Measurements from ENCODE around the gene RNASET2.
"Not testable (repeated sequence)": the region's sequence is repeated elsewhere in the genome, so short reads cannot be mapped to it uniquely, and the experiment has no call there.

Gene RNASET2

DNA sequence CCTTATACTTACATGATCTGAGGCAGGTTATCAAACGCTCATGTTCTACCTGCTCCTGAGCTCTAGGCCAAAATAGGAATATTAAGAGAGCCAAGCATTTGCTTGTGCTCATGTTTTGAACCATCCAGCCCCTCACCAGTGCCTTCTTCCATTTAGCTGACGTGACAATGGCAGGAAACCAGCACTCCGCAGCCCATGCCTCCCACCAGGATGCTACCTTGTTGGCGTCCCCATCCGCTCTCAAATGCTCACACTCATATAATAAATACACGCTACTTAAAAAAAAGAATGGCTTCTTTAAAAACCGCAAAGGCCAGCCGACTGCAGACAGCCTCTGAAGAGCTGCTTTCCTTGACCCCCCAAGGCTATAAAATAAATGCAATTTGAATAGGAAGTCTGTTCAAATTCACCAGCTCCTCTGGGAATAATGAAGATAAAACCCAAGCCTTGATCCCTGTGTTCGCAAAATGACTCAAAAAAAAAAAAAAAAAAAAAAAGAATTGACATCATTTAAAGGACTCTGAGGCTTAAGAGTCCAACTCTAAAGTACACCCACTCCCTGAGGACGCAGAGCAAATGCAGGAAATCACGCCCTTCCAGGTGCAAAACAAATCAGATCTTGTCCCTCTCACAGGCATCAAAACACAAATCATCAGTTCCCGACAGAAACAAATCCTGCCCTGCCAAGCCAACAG is 29.0 kb downstream of the RNASET2 start:
- DNase-seq (ENCODE audit: low spot score), result no peak

- no peak for DNase-seq (ENCODE audit: low spot score)
These were observed 29.6 kb downstream of the RNASET2 start for GRCh38 chr6:166926748-166927147.

DNA sequence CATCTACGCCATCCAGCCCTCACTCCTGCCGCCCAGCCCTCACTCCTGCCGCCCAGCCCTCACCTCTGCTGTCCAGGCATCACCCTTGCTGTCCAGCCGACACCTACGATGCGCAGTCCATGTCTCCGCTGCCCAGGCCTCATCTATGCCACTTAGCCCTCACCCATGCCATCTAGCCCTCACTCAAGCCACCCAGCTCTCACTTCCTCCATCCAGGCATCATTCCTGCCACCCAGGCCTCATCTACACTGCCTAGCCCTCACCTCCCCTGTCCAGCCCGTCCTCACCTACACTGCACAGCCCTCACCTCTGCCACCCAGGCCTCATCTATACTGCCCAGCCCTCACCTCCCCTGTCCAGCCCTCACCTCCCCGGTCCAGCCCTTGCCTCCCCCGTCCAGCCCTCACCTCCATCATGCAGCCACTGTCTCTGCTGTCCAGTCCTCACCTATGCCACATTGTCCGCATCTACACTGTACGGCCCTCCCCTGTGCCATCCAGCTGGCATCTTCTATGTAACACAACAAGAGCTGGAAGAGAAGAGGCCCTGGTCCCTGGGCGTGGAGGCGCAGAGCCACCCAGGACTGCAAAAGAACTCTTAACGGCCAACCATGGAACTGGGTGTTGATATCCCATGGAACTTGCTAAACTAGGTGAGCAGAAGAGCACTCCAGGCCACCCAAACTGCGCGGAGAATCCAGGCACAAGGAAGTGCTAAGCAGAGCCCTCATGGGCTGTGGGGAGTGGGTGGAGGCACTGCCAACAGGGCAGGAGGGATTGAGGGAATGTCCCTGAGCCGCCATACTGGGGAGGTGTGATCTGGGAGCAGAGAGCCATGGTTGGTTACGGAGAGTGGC is 31.0 kb downstream of the RNASET2 start:
- DNase-seq (ENCODE audit: low spot score), result no peak

DNA sequence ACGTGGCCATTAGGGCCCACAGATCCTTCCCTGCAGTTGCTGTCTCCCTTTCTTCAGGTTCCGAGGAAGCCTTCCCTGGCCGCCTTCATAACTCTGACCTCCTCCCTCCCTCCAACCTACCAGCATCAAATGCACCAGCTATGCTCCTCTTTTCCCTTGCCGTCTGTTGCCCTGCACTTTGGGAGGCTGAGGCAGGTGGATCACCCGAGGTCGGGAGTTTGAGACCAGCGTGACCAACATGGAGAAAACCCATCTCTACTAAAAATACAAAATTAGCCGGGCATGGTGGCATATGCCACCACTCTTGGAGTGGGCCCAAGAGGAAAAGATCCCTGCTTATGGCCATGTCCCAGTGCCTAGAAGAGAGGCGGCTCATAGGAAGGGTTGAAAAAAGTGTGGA is 31.8 kb downstream of the RNASET2 start:
- DNase-seq (ENCODE audit: low spot score), result no peak

DNA sequence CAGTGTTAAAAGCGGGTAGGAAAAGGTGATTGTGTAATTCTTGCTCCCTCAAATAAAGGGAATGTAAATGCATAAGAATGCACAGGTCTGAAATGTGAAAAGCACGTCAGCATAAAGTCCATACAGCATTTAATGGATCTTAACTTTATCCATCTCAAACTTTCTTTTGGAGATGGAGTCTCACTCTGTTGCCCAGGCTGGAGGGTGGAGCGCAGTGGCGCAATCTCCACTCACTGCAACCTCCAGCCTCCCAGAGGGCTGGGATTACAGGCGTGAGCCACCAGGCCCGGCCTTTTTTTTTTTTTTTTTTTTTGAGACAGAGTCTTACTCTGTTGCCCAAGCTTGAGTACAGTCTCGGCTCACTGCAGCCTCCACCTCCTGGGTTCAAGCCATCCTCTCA is 33.4 kb downstream of the RNASET2 start:
- DNase-seq (ENCODE audit: low spot score), result no peak

GRCh38 chr6:166921570-166921969 is 34.8 kb downstream of the RNASET2 start:
- no peak for DNase-seq (ENCODE audit: low spot score)

DNA sequence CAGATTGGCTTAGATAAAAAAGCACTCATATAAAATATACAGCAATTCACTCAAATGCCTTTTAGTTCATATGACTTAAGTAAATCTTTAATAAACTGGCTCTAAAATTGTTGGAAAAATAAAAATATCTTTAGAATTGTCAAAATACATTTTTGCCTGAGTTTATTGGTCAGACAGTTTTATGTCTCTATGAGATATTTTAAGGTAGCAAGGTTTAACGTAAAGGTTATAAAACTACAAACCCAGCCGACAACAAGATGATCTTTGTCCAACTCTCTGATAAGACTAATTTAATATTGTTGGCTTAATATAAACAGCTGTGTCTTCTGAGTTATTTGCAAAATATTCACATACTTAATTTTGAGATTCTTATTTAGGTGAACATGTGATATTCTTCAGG is 39.5 kb downstream of the RNASET2 start:
- no peak for DNase-seq (ENCODE audit: low spot score)

DNA sequence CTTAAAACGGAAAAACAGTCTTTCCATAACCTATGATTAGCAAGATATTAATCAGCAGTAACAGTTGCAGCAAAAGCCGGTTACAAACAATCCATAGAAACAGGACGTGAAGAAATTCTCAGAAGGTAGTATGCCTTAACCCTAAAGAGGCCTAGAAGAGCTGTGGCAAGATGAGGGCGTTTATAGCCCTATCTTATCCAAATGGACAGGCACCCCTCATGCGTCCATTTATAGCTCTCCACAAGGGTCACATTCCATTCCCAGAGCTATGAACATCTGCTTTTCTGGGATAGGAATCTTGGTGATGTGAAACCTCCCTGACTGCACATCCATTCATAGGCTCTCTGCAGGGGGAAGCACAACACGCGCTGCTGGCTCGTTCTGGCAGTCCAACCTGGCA is 40.9 kb downstream of the RNASET2 start:
- DNase-seq (ENCODE audit: low spot score), result not testable (repeated sequence)

- not testable (repeated sequence) for DNase-seq (ENCODE audit: low spot score)
These were observed 41.4 kb downstream of the RNASET2 start for GRCh38 chr6:166914952-166915351.

DNA sequence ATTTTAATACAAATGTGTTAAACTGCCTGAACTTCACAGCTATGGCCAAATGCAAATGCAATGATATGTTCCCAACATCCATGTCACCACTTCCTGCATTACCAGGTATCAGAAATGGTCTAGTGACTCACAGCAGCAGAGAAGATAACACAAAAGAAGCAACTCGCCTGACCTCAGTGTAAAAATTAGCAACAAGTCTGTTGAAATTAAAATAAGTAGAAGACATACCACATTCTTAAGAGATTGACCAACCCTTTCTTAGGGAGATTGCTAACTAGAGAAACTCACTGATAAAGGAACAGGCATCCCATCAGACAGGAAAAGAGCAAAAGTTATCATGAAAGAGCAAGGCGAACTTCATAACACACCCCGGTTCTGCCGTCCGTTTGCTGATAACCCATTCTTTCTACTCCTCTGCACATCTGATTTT is 45.1 kb downstream of the RNASET2 start:
- DNase-seq (ENCODE audit: low spot score), result no peak

DNA sequence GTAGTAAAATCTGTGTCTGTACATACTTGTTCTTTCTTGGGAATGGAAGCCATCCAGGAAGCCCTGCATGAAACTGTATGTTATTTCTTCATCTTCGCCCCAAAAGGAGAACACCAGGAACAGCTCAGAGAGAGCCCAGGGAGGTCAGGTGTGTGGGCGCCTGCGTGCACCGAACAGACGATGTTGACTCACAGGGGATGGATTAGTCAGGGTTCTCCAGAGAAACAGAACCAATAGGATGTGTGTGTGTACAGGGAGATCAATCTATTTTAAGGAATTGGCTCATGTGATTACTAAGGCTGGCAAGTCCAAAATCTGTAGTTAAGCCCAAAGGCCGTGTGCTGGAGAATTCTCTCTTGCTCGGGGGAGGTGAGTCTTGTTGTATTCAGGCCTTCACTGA is 45.7 kb downstream of the RNASET2 start:
- DNase-seq (ENCODE audit: low spot score), result no peak

GRCh38 chr6:166908811-166909210 is 47.5 kb downstream of the RNASET2 start:
- DNase-seq (ENCODE audit: low spot score), result no peak

- DNase-seq (ENCODE audit: low spot score), result no peak
These were observed 48.2 kb downstream of the RNASET2 start for GRCh38 chr6:166907871-166908806.

DNA sequence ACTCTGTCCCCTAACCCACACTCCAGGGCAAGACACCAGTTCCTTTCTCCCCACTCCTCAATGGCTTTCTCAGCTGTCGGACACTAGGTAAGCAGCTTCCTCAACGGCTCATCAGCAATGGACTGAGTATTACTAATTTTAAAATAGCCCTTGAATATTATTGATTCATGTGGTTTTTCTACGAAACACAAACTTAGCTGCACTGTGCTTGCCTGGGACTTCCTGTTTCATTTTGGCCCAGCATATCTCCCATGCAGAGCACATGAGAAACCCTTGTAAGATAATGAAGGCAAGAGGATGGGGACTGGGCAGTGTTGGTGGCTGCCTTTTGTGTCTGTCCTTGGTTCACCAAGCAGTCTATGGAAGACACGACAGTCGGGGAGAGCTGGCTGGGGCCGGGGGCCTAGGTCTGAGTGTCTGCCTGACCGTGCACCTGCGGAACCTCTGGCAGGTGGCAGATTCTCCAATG is 48.9 kb downstream of the RNASET2 start:
- DNase-seq (ENCODE audit: low spot score), result no peak

DNA sequence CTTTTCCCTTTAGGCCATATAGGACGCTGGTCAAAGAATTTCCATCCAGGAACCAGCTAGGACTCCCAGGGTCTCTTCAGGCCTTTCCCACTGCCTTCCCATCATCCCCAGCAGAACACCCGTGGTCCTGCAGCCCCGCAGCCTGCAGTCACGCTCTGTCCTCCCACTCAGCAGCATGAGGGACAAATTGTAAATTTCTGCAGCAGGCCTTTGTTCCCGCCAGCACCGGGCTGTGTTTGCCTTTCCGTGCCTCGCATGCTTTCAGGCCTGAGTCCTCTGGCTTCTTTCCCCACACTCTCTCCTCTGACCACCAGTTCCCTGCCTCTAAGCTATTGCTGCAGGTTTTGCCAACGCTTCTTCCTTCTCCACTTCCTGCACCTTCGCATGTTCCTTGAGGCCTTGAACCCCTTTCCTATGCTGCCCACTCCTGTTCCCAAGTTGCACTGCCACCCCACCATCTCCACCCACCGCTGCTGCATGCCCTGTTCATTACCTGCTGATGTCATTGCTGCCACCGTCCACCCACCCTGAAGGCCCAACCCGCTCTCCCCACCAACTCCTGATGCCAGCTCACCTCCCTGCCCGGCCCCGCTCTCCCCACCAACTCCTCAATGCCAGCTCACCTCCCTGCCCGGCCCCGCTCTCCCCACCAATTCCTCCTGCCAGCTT is 49.8 kb downstream of the RNASET2 start:
- DNase-seq (ENCODE audit: low spot score), result no peak

- DNase-seq (ENCODE audit: low spot score), result no peak
These were observed 50.7 kb downstream of the RNASET2 start for GRCh38 chr6:166905505-166906134.

GRCh38 chr6:166905013-166905412 is 51.3 kb downstream of the RNASET2 start:
- no peak for DNase-seq (ENCODE audit: low spot score)

DNA sequence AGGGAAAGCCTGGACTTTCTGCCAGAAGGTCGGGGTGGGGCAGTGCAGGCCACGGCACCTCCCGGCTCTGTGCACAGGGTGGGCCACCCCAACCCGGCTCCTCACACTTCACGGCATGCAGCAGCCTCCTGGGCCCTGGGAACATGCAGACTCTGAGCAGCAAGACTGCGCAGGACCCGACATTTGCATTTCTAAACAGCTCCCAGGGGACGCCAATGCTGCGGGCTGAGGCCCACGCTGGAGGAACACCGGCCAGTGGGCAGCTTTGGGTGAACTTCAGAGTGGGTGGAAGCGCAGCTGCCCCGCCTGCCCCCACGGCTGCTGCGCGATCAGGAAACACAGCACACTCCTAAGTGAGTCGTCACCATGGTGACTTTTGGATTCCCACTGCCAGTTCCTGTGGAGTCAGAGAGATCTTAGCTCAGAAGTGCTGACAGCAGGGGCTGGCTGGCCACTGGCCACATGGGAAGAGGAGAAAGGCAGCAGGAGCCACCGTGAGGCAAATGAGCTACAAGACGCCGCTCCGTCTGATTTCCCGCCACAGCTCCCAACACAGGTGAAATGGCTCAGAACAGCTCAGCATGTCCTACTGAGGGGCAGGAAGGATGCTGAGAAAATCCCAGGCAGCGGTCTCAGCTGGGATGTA is 52.1 kb downstream of the RNASET2 start:
- DNase-seq (ENCODE audit: low spot score), result no peak

DNA sequence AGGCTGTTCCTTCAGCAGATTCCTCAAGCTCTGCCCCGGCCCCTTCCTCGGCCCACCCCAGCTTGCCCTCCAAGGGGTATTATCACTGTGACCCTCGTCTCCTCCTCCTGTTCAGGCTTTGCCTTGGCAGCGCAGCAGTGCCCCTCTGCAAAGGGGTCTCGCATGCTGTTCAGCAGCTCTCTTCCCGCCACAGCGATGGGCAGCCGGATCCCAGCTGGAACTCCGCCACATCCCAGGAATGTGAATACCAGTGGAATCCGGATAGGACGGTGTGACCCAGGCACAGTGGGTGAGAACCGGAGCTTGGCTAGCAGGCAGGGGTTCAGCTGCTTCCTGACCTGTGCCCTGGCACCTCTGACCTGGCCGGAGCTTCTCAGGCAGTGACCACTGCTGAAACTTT is 52.9 kb downstream of the RNASET2 start:
- no peak for DNase-seq (ENCODE audit: low spot score)

DNA sequence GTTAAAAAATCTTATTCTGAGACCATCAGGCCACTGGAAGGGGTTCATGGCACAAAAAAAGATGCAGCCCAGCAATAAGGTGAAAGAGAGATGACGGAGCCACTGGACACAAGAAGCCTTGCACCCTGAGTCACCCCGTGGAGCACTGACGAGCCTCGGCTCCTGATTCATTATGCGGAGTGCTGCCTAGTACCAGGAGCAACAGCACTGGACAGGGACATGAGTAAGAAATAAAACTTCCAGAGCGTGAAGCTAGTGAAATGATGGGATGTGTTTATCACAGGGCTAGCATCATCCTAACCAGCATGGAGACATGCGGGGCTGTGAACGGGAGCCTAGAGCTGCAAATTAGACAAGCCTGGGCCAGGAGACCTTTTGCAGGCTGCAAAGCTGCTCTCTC is 53.3 kb downstream of the RNASET2 start:
- DNase-seq (ENCODE audit: low spot score), result no peak

Measured in hepatic stellate cell (primary cell).